Sciatic nerve (tissue), 2 donors: ENCODE measurements around the gene F7. TPM values are rescaled to one million over a fixed set of nuclear protein-coding genes. Genes with fewer than 3 reads are reported as not detected.

Experiments
- ATAC-seq: fragments of 200-7000 bp; cut with Tn5 transposase; one replicate; pipeline ENCODE4 v1.9.1; 2020; ENCODE audit warnings: mild to moderate bottlenecking, moderate library complexity
- DNase-seq: peaks from one replicate; pipeline ENCODE4 v3.0.0-alpha.2; 2020; ENCODE audit warnings: low spot score
- intact Hi-C: fragments of 100-400 bp; cut with DNase I; formaldehyde crosslinking; loops from one replicate; pipeline ENCODE4 v1.14.2; 2022
- total RNA-seq: library from RNA; stranded (reverse); fragmentation: NEBNext Ultra II Directional; extraction: Animal tissue kit (Norgen Biotek cat#: 25700); gene quantifications from one replicate; pipeline ENCODE4 v1.2.1, GENCODE V29; 2021
- donor health status: DM: no; HTN: no; CAD: no.
- donor health status: DM: no; HTN: no; CAD: no.

Gene F7
- total RNA-seq, 1 donor from 2014 or later: 0.27 TPM

GRCh38 chr13:113145496-113145895, 39.9 kb downstream of the F7 start:
- intact Hi-C loops: no loop called here

DNA sequence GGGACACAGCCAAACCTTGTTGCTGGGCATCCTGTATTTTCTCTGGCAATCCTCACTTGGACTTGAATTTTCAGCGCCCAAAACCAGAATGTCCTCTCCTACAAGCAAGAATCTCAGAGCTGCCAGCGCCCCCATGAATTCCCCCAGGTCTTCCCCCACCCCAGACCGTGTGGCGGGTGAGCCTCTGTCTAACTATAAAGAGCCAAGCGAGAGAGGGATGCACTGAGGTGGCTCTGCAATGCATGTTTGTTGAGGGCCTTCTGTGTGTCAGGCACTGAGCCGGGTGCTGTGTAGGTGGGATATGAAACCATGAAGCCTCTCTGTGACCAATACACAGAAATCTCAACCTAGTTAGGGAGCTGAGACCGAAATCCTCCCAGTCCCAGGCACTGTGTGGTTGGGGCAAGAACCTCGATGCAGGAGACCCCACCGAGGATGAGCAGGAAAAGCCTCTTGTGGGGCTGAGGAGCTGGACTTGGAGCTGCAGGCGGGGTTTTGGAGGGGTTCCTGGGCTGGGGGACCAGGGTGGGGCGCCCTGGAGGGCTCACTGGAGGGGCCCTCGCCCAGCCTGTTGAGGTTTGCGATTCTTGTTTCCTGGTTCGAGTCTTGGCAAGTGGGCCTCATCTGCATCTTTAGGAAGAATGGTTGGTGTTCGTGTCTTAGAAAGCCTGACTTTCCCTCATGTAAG, 40.5 kb downstream of the F7 start:
- intact Hi-C loops: no loop called here
- ATAC-seq (no peak), DNase-seq (no peak)

More at GRCh38 chr13:113145496-113145895, 39.9 kb downstream of the F7 start:
- DNase-seq (no peak), ATAC-seq (no peak)

DNA sequence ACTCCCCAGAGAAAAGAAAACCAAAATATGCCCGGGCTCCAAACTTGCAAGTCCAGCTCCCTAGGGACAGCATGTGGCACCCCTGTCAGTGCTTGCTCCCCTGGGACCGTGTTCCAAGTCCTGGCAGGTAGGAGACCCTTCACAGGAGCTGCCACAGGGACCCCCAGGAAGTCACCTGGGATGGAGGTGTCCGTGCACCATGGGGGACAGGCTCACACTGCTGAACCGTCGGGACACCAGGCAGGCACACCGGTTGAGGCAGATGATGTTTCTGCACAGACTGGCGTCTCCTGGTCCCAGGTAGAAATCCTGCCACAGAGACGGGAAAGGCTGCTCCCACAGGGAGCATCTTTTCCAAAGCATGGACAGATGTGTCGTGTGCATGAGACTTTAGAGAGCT, 41.2 kb downstream of the F7 start:
- no peak for ATAC-seq
- intact Hi-C loops: no loop called here
- no peak for DNase-seq

DNA sequence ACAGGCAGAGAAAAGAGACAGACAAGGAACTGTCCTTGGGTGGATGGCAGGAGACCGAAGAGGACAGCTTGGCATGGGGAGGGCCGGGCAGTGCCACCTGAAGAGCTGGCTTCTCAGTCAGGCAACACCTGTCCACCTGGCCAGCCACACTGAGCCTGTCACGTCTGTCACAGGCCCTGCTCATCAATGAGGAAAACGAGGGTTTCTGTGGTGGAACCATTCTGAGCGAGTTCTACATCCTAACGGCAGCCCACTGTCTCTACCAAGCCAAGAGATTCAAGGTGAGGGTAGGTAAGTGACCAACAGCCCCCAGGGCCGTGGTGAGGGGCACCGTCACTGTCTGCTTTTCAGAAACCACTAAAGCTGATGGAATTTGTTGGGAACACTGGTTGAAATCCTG, 41.6 kb downstream of the F7 start:
- intact Hi-C loops: no loop called here
- no peak for DNase-seq
- no peak for ATAC-seq

- ATAC-seq: no peak
- DNase-seq: no peak
- intact Hi-C loops: no loop called here
Measured at GRCh38 chr13:113148407-113148806, 42.8 kb downstream of the F7 start.

GRCh38 chr13:113148940-113149503, 43.4 kb downstream of the F7 start:
- no peak for DNase-seq
- no peak for ATAC-seq
- intact Hi-C loops: no loop called here

DNA sequence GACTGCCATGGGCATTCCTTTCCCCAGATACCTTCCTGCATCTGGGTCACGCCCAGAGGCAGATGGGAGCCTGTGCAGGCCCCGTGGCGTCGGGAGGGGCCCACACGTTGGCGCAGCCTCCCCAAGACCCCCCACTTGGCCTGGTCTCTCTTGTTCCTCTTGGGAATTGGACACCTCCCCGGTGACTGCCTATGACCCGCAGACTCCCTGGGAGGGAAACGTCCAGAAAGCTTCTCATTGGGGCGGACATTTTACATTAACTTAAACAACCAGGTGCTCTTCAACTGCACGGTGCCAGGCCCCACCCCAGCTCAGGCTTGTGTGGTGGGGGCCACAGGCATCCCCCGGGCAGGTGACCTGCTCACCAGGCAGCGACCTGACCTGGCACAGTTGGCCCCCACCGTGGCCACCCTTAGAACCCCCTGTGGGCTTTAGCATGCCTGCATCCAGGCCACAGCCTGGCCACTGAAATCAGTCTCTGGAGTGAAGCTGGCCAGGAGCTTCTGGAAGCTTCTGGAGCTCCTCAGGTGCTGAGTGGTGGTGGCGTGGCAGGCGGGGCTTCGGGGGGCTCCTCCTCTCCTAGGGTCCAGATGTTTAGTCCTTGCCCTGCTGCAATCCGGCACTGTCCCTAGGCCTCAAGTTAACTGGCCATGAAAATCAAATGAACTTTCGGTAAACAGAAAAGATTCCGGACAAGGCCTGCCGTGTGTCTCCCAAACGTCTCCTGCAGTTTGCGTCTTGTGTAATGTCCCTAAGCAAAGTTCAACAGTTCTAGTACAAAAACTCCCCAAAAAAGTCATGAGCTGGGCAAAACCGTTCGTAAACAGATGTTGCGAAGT, 44.3 kb downstream of the F7 start:
- intact Hi-C loops: no loop called here
- ATAC-seq (no peak), DNase-seq (no peak)

DNA sequence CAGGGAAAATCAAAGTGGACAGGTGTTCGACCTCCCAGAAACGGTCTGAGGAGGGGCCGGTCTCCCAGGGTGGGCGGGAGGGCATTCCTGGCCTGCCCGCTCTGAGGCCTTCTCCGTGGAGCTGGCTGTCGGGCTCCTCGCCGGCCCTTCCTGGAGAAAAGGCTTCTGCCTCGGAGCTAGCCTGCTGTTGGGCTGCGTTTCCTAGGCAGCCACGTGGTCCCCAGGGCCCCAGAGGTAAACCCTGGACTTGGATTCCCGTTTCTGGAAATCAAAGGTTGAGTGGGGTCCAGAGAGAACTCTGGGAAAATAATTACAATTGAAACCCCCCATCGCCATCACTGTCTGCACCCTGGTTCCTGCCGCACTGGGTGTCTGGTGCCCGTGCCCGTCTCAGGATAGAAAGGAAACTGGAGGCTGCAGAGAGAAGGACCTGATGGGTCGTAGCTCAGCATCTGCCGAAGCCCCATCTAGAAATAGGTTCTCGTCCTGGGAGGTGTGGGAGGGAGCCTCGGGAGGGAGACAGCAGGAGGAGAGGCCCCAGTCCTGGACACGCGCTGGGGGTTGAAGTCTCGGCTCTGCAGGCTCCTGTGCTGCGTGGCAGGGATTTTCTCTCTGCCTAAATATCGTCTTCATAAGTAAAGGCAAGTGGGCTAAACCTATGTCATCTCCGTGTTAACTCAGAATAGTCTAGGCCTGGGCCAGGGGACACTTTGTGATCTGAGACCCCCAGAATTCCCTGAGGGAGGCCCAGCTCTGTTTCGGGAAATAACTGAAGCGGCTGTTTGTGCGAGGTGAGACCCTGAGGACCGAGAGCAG, 45.2 kb downstream of the F7 start:
- DNase-seq (no peak), ATAC-seq (no peak)
- intact Hi-C loops: no loop called here

- intact Hi-C loops: no loop called here
- DNase-seq (peak; percentile 61), ATAC-seq (peak; percentile 32)
Measured at GRCh38 chr13:113151745-113152690, 46.4 kb downstream of the F7 start.

- DNase-seq (no peak), ATAC-seq (no peak)
- intact Hi-C loops: no loop called here
Measured at GRCh38 chr13:113152691-113152983, 47.0 kb downstream of the F7 start.

- intact Hi-C loops: no loop called here
- DNase-seq: peak; percentile 78
- peak; percentile 55 for ATAC-seq
Measured at GRCh38 chr13:113152984-113153809, 47.6 kb downstream of the F7 start.

DNA sequence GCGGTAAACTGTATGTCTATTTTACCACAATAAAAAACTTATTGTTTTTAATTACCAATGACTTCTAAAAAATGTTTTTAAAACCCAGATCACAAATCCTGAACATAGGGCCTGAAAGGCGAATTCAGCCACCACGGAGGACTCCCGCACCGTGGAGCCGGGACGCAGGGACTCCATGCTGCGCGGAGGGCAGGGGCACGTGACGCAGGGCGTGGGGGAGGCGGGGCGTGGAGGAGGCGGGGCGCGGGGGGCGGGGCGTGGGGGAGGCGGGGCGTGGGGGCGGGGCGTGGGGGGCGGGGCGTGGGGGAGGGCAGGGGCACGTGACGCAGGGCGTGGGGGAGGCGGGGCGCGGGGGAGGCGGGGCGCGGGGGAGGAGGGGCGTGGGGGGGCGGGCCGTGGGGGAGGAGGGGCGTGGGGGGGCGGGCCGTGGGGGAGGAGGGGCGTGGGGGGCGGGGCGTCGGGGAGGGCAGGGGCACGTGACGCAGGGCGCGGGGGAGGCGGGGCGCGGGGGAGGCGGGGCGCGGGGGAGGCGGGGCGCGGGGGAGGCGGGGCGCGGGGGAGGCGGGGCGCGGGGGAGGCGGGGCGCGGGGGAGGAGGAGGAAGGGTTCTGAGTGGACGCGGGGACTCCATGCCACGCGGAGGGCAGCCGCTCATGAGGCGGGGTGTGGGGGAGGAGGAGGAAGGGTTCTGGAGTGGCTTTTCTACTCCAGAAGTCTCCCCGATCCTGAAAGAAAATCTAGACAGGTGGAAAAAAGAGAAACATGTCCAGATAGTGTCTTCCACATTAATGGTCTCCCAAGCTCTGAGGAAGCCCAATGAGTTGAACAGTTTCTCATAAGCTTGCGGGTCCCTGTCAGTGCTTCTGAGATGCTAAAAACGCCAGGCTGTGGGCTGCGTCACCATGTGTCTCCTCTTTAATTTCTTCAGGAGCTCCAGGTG, 48.5 kb downstream of the F7 start:
- ATAC-seq (peak; percentile 90), DNase-seq (peak; percentile 91)
- intact Hi-C loops: no loop called here

- DNase-seq (no peak), ATAC-seq (no peak)
- intact Hi-C loops: no loop called here
Measured at GRCh38 chr13:113155201-113155600, 49.6 kb downstream of the F7 start.

DNA sequence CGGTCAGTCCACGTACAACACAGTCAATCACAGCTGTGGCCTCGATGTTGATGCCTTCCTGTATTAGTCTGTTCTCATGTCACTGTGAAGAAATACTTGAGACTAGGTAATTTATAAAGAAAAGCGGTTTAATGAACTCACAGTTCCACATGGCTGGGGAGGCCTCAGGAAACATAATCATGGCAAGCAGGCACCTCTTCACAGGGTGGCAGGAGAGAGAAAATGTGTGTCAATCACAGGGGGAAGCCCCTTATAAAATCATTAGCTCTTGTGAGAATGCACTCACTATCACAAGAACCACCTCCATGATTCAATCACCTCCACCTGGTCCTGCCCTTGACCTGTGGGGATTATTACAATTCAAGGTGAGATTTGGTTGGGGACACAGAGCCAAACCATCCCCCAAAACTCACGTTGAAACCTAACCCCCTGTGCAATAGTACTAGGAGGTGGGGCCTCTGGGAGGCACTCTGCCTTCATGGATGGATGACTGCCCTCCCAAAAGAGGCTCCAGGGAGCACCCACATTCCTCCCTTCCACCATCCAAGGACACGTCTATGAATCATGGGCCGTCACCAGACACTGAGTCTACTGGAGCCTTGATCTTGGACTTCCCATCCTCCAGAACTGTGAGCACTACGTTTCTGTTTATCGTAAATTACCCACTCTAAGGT, 50.5 kb downstream of the F7 start:
- ATAC-seq (no peak), DNase-seq (no peak)
- intact Hi-C loops: no loop called here

DNA sequence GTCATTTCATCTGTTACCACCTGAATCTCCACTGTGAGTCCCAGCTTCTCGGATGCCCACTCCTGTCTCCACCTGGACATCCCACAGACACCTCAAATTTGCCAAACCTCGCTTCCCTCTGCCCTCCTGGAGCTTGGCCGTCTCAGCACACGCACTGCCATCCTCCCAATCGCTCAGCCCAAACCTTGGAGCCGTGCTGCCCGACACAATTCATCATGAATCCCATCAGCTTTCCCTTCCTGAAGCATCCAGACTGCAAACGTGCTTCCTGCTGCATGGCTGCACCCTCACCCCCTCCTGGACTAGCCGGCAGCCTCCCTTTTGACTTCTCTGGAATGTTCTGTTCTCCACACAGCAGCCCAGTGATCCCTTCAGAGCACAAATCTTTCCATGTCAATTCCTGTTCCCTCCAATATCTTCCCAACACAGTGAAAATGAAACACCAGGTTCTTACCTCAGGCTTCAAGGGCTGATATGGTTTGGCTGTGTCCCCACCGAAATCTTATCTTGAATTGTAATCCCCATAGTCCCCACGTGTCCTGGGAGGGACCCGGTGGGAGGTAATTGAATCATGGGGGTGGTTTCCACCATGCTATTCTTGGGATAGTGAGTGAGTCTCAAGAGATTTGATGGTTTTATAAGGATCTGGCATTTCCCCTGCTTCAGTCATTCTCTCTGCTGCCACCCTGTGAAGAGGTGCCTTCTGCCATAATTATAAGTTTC, 51.8 kb downstream of the F7 start:
- intact Hi-C loops: no loop called here
- DNase-seq (no peak), ATAC-seq (no peak)
